Gastrocnemius medialis (tissue), 4 donors: ENCODE measurements around the gene TRIM7.

Experiments used
- POLR2A ChIP-seq, 2 donors: fragments of 450-650 bp; IDR thresholded peaks; one replicate each; pipeline ENCODE4 v1.6.1; 2017; ENCODE audit warnings: antibody characterized with exemption in 2 of 2, mild to moderate bottlenecking in 2 of 2, moderate library complexity in 2 of 2
- TF ChIP-seq, protein P1 (sequence below), 5 experiments: fragments of 450-650 bp in 3 of 5; fragments of 200-600 bp in 2 of 5; sonication (generic) in 2 of 5; IDR thresholded peaks in 4 of 5; conservative IDR thresholded peaks in 1 of 5; 1 replicate in 4 of 5; 2 replicates in 1 of 5; pipeline ENCODE4 v1.5.1; 2016 to 2019; ENCODE audit warnings: antibody characterized with exemption in 5 of 5, mild to moderate bottlenecking in 3 of 5, moderate library complexity in 3 of 5

DNA sequence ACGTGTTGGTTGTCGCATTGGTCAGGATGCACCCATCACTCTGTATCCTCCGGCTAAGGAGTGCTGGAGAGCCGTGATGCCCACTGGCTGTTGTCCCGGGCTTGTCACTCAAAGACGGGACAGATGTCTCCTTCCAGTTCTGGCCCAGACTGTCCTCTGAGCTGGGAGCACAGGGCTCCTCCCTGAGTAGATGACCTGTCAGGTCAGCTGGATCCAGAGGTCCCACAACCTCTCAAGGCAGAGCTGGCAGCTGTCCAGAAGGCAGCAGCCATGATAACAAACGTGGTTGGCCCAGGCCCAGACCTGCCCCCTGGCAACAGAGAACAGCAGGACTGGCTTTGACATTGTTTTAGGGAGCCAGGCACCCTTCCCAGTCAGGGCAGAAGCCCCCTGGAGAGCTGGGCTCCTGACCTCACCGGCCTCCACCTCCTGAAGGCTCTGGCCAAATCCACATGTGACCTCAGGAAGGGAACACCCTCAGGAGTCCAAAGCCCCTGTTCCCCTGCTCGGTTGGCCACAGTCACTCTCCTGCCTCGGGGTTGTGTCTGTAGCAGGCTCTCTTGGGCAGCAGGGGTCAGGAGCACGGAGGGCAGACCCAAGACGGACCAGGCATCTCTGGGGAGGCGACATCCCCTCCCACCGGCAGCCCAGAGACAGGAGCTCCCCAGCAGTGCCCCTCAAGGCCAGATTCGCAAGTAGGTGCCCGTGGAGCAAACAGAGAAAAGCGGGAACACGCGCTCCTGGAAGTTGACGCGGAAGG is 10.3 kb downstream of the TRIM7 start:
- TF ChIP-seq, protein P1, sequence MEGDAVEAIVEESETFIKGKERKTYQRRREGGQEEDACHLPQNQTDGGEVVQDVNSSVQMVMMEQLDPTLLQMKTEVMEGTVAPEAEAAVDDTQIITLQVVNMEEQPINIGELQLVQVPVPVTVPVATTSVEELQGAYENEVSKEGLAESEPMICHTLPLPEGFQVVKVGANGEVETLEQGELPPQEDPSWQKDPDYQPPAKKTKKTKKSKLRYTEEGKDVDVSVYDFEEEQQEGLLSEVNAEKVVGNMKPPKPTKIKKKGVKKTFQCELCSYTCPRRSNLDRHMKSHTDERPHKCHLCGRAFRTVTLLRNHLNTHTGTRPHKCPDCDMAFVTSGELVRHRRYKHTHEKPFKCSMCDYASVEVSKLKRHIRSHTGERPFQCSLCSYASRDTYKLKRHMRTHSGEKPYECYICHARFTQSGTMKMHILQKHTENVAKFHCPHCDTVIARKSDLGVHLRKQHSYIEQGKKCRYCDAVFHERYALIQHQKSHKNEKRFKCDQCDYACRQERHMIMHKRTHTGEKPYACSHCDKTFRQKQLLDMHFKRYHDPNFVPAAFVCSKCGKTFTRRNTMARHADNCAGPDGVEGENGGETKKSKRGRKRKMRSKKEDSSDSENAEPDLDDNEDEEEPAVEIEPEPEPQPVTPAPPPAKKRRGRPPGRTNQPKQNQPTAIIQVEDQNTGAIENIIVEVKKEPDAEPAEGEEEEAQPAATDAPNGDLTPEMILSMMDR (IDR thresholded peaks at IDR 0.05 in 4 of 5, conservative IDR thresholded peaks at IDR 0.05 in 1 of 5), result no peak
- TF ChIP-seq POLR2A (IDR thresholded peaks at IDR 0.05), result no peak
